HG02678 (cell line): ENCODE results near the gene CD2.
"Not testable (repeated sequence)": the region's sequence is repeated elsewhere in the genome, so short reads cannot be mapped to it uniquely, and the experiment has no call there.

Experiments
- ATAC-seq: cut with Tn5 transposase; IDR thresholded peaks from one replicate; pipeline ENCODE4 v1.9.1; 2021; ENCODE audit warnings: mild to moderate bottlenecking, moderate library complexity; ENCODE audit not compliant: unreplicated experiment

The CD2 gene

DNA sequence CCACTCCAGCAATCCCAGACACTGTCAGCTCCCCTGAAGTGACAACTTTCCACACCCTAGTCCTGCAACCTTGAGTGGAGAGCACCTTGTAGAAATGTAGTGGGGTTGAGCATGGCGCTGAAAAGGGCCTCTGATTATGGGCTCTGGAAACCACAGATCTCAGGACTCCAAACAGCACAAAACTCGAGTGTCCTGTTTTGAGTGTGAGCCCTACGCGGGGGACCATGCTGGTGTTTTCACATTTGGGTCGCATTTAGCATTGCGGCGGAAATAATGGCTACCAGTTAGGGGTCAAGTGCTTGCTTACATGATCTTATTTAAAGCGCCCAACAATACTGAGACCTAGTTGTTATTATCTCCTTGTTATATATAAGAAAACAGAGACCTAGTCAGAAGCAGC, 1.9 kb downstream of the CD2 start:
- ATAC-seq = not testable (repeated sequence)

DNA sequence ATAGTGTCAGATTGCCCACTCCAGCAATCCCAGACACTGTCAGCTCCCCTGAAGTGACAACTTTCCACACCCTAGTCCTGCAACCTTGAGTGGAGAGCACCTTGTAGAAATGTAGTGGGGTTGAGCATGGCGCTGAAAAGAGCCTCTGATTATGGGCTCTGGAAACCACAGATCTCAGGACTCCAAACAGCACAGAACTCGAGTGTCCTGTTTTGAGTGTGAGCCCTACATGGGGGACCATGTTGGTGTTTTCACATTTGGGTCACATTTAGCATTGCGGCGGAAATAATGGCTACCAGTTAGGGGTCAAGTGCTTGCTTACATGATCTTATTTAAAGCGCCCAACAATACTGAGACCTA, 4.2 kb downstream of the CD2 start:
- not testable (repeated sequence) for ATAC-seq

DNA sequence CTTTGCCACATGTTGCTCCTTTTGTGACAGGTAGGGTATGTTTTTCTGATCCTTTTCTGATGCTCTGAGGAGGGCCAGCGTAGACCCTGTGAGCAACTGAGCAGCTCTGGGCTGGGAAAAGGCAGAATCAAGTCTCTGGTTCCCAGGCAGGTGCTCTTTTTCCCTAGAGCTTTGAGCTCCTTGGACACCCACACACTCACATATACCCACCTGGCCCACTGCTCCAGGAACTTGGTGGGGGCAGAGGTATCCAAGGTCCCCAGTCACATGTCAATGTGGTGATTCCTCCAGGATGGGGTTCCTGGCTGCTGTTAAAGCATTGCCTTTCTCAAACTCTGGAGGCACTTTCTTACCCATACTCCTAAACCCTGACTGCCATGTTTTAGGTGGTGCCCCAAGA, 5.4 kb downstream of the CD2 start:
- ATAC-seq = no peak

DNA sequence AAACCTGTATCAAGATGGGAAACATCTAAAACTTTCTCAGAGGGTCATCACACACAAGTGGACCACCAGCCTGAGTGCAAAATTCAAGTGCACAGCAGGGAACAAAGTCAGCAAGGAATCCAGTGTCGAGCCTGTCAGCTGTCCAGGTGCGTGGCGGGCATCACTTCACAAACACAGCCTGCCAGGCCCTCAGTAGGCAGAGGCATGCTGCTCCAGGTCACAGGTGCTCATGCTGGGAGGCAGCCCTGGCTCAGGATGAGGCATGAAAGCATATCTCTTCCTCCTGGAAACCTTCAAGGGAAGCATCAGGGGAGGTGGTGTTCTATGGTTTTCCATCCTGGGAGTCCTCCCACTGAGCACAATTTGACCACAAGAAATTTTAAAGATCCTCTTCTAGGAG, 6.3 kb downstream of the CD2 start:
- ATAC-seq = no peak

DNA sequence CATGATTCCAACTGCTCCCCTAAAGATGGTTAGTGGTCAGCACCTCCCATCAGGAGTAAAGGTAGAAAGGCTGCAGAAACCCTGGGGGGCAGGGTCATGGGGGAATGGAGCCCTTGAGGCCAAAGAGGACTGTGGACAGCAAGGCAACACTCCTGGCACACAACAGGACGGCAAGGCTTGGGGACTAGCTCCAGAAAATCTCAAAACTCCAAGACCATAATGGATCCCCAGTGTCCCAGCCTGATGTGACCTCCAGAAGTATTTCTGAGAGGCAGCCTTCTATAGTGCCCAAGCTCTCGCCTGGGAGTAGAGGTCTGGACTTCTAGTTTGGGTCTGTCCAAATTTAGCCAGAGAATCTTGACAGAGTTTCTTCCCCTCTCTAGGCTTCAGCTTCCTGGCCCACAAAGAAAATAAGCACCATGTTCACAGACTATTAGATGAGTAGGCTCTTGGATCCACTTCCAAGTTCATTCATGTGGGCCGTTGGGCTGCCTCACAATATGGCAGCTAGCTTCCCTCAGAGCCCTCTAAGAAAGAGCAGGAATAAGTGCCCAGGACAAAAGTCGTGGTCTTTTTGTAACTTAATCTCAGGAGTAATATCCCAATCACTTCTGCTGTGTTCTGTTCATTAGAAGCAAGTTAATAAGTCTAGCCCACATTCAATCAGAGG, 6.9 kb downstream of the CD2 start:
- ATAC-seq = no peak

DNA sequence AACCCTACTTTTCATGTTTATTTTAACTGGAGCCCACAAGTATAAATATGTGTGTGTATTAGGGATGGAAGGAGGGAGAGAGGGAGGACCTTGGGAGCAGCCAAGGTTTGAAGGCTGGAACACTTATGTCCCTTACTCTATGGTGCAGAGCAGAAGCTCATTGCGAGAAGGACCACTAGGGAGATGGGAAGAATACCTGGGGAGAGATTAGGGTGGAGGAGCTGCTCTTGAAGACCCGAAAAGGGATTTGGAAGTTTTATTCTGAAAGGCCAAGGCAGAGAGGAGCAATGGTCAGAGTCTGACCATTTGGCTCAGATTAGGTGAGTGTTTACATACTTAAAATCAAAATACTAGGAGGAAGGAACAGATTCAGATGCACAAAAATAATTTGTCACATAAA, 8.1 kb downstream of the CD2 start:
- ATAC-seq = no peak

DNA sequence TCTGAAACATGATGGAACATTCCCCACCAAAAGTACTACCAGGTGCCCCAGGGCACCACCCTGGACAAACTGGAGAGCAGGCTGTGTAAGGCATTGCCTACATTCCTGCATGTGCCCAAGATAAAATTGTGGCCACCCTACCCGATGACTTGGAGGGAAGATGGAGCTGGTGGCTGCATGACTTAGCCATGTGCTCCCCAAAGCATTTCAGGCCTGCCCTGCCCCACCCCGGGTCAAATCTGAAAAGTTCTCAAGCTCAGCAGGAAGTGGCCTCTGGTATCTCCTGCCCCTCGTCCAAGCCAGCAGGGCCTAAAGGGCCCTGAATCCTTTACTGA, 8.5 kb downstream of the CD2 start:
- ATAC-seq = no peak

DNA sequence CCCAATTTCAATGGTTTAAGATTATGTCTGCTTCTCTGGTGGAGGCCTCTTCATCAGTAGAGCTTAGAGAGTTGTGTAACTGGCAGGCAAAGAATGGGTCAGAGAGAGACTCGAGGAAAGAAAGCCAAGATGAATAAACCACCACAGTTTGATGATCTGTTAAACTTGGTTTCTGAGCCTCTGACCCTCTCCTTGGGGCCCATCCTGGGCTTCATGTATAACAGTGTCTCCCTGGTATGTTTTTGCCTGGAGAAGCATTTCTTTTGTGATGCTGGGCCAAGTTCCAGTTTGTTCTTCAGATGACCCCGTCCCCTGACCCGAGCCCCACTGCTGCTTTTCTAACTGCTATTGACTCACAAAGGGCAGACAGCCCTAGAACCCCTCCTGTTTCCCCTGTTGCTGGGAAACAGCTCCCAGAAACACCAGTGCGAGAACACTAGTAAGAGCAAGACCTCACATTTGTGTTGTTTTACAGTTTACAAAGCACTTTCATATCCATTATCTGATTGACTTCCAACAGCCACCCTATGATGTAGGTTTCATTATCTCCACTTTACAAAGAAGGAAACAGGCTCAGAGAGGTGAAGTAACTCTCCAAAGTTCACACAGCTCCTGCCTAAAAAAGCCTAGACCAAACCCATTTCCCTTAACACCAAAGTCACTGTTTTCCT, 9.0 kb downstream of the CD2 start:
- ATAC-seq = no peak

DNA sequence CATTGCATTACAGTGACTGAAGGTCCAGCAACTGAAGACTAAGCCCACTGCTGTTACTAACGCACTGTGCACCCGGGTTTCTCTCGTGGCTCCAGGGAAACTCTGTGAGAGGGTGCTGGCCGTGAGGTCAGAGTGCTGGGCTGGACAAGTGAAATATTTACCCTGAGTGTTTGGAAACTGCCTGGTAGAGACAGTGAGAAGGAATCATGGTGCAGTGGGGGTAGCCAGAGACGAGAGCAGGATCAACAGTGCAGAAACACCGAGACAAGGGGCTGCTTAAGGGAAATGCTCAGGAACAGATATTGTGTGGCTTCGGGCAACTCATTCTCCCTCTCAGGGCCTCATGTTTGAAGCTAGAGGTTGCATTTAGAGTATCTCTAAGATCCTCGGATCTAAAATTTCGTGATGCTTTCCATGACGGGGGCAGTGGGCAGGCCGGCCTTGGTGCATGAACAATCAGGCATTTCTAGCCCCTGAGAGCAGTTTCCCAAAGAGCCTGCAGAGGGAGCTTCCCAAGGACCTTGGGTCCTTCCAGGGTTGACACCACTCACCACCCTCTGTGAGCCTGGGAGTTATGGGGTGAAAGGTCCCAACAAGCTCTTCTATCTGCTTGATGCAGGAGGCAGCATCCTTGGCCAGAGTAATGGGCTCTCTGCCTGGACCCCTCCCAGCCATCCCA, 9.7 kb downstream of the CD2 start:
- no peak for ATAC-seq

DNA sequence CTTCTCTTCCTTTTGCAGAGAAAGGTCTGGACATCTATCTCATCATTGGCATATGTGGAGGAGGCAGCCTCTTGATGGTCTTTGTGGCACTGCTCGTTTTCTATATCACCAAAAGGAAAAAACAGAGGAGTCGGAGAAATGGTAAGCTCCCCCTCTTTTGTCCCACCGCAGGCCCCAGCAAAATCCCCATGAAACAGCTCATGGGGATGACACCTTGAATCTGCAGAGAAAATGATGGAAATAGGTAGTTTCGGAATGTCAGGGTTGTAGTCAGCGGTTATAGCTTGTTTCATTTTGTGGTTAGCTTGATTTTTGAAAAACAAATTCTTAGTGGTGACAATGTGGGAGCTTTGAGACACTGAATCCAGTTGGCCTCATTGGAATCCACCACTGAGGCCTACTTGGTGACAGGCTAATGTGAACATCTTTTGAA, 10.3 kb downstream of the CD2 start:
- ATAC-seq = no peak

DNA sequence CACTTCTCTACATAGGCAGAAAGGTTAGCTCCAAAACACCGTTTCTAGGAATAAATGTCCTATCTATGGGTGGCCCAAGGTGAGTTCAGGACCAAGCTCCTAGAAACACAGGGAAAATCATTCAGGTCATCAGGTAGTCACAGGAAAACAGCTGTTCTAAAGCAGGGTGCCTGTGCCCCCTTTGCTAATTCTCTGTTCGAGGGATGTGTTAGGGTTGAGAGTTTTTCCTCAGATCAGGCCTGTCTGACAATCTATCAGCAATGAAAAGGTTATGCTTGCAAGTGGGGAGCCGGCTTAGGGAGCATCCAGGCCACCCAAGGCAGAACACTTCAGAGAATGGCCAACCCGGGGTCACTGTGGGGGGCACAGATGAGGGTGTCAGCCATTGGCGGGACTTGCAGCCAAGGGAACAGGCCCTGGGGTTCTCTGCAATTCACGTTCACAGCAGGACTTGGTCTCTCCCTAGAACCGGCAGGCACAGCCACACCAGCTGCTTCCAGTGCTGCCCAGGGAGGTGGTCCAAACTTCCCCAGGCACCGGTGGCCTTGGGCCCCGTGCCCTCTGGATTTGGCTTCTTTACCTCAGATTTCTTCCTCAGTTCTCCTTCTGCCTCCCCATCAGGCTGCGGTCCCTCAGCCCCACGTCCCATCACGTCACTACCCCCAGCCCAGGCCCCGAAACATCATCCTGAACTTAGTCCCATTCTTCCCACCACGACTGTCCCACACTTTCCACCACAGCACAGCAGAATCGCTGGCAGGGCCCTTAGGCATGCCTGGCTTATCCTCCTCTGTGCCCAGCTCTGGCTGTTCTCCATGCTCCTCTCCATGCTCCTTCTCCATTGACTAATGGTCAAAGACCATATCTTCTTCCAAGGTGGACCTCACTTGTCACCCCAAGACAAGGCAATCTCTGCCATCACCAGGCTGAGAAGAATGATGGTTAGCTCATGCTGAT, 11.0 kb downstream of the CD2 start:
- ATAC-seq = no peak

DNA sequence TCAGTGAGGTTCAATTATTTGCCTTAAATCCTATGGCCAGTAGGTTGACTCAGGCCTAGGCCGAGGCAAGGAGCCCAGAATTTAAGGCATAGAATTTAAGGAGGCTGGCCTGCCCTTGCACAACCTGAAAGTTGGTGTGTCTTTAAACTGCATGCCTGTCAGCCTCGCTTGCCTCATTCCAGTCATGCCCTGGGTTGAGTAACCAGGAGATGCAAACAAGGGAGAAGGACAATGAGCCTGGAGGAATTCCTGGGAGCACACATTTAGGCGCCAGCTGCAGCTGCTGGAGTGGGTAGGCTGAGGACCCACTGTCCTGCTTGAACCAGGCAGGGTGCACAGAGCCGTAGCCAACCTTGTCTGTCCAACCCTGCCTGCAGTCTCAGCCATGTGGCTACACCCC, 11.7 kb downstream of the CD2 start:
- ATAC-seq = no peak

DNA sequence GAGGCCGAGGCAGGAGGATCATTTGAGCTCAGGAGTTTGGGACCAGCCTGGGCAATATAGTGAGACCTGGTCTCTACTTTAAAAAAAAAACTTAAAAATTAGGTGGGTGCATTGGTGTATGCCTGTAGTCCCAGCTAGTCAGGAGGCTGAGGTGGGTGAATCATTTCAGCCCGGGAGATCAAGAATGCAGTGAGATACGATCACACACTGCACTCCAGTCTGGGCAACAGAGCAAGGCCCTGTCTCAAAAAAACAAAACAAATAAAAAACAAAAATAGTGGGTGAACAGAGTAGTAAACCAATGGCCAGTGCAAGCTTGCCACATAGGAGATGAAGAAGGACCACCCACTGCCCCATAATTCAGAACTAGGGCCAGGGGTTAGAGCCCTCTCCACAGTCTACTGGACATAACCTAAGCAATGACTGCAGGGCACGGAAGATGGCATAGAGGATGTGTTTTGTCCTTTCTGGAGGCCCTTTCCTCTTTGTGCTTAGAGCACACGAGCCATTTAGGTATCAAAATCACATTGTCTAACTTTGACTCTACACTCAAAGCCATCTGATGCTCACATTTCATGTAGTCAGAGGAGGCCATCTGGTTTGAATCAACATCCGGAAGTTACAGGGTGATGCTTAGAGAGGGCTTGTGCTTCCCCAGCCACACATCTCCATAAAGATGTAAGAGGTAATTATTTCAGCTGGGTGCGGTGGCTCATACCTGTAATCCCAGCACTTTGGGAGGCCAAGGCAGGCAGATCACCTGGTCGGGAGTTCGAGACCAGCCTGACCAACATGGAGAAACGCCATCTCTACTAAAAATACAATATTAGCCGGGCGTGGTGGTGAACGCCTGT, 12.6 kb downstream of the CD2 start:
- ATAC-seq = no peak

DNA sequence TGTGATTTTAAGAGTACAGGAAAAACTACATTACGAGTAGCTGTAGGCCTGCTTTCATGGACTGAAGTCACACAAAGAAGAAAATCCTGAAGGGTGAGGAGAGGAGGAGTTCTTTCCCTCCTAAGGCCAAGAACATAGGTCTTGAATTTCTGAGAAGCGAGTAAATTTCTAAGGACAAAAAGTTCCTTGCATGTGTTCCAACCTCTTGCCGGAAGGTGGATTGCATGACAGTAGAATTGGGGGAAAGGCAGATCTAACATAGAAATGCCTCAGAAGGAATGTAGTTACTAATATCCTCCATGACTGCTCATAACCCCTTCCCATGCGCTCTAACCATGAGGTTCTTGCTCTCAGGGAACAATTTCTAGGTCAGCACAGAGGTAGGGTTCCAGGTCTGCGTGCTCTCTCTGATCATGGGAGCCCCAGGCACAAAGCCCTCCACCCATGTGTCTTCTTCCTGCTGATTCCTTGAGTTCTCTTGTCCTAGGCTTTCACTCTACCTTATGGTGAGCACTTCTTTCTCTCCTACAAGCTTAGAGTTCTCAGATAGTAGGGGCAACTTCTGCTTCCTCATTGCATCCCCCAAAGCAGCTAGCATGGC, 13.7 kb downstream of the CD2 start:
- no peak for ATAC-seq

DNA sequence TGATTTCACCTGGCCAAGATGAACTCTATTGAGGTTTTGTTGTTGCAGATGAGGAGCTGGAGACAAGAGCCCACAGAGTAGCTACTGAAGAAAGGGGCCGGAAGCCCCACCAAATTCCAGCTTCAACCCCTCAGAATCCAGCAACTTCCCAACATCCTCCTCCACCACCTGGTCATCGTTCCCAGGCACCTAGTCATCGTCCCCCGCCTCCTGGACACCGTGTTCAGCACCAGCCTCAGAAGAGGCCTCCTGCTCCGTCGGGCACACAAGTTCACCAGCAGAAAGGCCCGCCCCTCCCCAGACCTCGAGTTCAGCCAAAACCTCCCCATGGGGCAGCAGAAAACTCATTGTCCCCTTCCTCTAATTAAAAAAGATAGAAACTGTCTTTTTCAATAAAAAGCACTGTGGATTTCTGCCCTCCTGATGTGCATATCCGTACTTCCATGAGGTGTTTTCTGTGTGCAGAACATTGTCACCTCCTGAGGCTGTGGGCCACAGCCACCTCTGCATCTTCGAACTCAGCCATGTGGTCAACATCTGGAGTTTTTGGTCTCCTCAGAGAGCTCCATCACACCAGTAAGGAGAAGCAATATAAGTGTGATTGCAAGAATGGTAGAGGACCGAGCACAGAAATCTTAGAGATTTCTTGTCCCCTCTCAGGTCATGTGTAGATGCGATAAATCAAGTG, 14.3 kb downstream of the CD2 start:
- no peak for ATAC-seq

DNA sequence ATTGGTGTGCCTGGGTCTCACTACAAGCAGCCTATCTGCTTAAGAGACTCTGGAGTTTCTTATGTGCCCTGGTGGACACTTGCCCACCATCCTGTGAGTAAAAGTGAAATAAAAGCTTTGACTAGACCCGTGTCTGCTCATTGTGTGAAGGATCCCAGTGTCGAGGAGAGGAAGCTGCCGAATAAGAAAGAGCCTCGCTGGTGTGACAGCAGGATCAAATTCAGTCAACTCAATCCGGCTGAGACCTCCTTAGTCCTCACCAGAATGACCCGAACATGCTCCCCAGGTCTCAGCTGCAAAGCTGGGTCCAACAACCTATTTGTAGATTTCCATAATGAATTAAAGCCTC, 14.8 kb downstream of the CD2 start:
- peak; percentile 36 for ATAC-seq

DNA sequence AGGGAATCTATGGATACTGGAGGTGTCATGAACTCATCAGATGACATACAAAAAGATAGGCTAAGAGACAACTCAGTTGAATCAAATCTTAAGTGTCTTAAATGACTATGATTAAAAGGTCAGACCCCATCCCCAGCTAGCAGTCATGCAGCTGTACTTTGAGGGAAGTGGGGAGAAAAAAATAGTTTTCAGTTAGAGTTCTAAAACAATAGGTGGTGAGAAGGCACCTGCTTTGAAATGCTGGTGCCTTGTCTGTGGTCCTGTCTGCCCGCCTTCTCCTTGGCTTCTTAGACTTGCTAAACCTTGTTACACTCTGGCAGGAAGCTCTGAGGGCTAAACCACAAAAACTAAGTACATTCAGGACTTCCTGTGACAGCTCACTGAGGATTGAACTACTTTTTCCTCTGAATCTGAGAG, 15.3 kb downstream of the CD2 start:
- ATAC-seq = peak; percentile 85

DNA sequence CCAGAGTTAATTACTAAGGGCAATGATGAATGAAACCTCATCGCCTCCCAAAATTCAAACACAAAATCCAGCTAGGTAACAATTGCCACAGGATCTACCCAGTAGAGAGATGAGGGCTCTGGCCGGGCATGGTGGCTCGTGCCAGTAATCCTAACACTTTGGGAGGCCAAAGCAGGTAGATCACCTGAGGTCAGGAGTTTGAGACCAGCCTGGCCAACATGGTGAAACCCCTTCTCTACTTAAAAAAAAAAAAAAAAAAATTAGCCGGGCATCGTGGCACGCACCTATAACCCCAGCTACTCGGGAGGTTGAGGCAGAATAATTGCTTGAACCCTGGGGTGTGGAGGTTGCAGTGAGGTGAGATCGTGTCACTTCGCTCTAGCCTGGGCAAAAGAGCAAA, 15.8 kb downstream of the CD2 start:
- peak; percentile 15 for ATAC-seq

DNA sequence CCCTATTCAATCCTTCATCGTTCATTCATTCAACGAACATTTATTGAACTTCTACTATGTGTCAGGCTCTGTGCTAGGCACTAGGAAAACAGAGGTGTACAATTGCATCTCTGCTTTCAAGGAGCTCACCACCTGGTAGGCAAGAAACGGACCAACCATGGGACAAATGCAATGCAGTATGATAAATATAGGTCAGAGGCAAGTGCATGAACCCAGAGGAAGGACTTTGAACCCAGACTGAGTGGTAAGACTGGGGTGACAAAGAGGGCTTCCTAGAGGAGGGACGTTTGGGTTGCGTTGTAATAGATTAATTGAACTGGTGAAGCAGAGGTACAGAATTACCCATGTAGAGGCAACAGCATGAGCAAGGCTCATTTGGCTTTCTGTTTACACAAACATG, 16.4 kb downstream of the CD2 start:
- no peak for ATAC-seq
